ENCODE data around the gene OXGR1.

- TF ChIP-seq CTCF (IDR thresholded peaks at IDR 0.05) (no peak), POLR2AphosphoS5 (IDR thresholded peaks at IDR 0.05; ENCODE audit: insufficient read depth in 1 of 2, low read depth in 1 of 2) (no peak), POLR2A (IDR thresholded peaks at IDR 0.05) (no peak)
Measured at GRCh38 chr13:97012251-97013048, 18.2 kb upstream of the OXGR1 start.

Data from vagina (tissue), 2 donors.